GM12864 (cell line): Measurements from ENCODE around the gene FOLR1.

Experiments used
- DNase-seq: peaks from one replicate; pipeline ENCODE4 v3.0.0-alpha.2; 2011; ENCODE audit warnings: low read depth
- H3K4me3 ChIP-seq: 2 replicates; pipeline ENCODE4 v1.5.1; 2011; ENCODE audit warnings: mild to moderate bottlenecking, low read depth, low read length, control low read depth
- TF ChIP-seq, protein P1 (sequence below): IDR thresholded peaks from 2 replicates; pipeline ENCODE4 v1.5.1; 2011; ENCODE audit warnings: low read depth, mild to moderate bottlenecking, moderate library complexity, low read length, control low read depth, inconsistent platforms; ENCODE audit errors: missing control alignments

Gene FOLR1

DNA sequence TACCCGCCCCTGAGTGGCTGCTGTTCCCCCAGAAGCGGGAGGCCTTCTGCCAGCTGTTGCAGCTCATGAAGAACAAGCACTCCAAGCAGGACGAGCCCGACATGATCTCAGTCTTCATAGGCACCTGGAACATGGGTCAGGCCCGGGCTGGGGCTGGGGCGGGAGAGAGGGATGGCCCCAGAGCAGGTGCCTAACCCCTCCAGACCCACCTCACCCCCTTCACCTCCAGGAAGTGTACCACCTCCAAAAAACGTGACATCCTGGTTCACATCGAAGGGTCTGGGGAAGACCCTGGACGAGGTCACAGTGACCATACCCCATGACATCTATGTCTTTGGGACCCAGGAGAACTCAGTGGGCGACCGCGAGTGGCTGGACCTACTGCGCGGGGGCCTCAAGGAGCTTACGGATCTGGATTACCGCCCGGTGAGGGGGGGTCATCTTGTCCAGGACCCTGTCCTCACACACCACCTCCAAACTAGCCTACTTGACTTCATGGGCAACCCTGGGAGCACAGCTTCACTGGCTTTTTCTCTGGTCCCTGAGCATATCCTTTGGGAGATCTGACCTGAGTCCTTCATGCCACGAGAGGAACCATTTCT is 38.9 kb downstream of the FOLR1 start:
- H3K4me3 ChIP-seq = no peak overlapping the region
- DNase-seq = no peak
- TF ChIP-seq, protein P1, sequence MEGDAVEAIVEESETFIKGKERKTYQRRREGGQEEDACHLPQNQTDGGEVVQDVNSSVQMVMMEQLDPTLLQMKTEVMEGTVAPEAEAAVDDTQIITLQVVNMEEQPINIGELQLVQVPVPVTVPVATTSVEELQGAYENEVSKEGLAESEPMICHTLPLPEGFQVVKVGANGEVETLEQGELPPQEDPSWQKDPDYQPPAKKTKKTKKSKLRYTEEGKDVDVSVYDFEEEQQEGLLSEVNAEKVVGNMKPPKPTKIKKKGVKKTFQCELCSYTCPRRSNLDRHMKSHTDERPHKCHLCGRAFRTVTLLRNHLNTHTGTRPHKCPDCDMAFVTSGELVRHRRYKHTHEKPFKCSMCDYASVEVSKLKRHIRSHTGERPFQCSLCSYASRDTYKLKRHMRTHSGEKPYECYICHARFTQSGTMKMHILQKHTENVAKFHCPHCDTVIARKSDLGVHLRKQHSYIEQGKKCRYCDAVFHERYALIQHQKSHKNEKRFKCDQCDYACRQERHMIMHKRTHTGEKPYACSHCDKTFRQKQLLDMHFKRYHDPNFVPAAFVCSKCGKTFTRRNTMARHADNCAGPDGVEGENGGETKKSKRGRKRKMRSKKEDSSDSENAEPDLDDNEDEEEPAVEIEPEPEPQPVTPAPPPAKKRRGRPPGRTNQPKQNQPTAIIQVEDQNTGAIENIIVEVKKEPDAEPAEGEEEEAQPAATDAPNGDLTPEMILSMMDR = no peak

DNA sequence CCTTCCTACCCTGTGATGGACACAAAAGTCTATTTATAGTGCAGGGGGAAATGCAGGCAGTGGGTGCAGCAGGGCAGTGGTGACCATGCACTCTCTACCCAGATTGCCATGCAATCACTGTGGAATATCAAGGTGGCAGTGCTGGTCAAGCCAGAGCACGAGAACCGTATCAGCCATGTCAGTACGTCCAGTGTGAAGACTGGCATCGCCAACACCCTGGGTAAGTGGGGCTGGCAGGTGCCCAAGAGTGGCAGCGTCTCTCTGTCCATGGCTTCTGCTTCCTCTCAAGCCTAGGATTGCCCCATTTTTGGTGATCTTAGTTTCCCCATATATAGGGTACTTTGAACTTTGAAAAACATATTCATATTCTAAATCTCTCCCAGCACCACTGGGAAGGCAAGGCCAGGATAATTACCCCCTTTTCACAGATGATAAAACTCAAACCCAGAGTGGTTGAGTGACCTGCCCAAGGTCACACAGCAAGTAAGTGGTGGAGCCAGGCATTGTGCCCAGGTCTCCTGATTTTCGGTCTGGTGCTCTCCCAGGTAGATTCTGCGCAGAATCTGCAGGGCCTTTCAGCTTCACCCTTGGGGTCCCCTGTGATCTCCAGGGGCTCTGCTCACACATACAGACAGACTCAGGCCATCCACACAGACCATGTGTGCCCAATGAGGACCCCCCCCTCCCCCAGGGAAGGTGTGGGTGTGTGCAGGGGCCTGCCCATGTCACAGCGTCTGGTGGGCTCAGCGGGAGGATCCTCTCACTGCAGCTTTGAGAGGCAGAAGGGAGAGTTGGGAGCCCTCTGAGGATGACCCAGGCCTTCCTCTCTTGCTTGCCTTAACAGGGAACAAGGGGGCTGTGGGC is 39.7 kb downstream of the FOLR1 start:
- no peak overlapping the region for H3K4me3 ChIP-seq
- no peak for DNase-seq
- TF ChIP-seq, protein P1 = no peak

DNA sequence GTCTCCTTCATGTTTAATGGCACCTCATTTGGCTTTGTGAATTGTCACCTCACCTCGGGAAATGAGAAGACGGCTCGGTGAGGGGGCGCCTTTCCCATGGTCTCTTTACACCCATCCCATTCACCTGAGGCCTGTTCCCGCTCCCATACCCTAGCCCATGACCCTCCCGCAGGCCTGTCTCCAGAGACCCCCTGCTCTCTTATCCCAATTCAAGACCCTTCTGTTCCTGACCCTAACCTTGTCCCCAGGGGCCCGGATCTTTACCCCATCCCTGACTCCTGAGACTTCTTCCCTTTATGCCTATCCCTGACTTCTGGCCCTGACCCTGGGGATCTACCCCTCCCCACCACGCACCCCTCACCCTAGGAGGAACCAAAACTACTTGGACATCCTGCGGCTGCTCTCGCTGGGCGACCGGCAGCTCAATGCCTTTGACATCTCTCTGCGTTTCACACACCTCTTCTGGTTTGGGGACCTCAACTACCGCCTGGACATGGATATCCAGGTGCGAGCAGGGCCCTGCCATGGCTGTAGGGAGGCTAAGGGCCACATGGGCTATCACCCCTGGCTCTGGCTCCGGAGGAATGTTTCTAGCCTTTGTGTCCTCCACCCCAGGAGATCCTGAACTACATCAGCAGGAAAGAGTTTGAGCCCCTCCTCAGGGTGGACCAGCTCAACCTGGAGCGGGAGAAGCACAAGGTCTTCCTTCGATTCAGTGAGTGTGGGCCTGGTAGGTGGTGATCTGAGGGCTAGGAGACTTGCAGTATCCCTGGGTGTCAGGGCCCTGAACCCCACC is 40.5 kb downstream of the FOLR1 start:
- no peak overlapping the region for H3K4me3 ChIP-seq
- TF ChIP-seq, protein P1 = no peak
- no peak for DNase-seq

DNA sequence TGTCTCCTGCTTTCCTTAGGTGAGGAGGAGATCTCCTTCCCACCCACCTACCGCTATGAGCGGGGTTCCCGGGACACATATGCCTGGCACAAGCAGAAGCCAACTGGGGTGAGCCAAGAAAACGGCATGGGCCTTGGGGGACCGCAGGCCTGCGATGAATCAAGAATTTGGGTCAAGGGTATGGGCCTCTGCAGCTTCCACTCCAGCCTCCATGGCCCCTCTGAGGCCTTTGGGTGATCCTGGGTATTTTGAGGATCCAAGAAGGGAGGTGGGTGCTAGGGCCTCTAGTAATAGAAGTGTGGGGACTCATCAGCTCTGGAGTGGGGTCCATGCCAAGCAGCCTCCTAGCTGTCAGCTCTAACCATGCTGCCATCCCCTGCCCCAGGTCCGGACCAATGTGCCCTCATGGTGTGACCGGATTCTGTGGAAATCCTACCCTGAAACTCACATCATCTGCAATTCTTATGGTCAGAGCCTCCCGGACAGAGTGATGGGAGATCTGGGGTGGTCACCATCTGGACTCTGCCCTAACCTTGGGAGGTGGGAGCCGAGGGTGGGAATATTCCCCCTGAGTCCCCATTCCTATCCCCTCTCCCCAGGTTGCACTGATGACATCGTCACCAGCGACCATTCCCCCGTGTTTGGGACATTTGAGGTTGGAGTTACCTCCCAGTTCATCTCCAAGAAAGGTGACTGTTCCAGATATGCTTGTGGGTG is 41.3 kb downstream of the FOLR1 start:
- TF ChIP-seq, protein P1 = no peak
- no peak for DNase-seq
- H3K4me3 ChIP-seq = no peak overlapping the region

- H3K4me3 ChIP-seq = no peak overlapping the region
- TF ChIP-seq, protein P1 = no peak
- no peak for DNase-seq
Measured at GRCh38 chr11:72233773-72234513, 42.0 kb downstream of the FOLR1 start.

DNA sequence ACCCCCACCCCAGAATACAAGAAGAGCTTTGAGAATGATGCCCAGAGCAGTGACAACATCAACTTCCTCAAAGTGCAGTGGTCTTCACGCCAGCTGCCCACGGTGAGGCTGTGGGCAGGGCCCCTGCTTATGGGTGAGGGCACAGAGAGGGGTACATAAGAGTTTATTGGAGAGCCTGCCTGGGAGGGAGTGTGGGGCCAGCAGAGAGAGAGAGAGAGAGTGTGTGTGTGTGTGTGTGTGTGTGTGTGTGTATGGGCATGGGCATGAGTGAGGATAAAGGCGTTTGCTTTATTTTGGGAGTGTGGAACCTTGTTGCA is 42.5 kb downstream of the FOLR1 start:
- TF ChIP-seq, protein P1 = no peak
- no peak for DNase-seq
- no peak overlapping the region for H3K4me3 ChIP-seq
